GM23338 (cell line): ENCODE measurements around the gene TEDC1. TPM values are rescaled to one million over a fixed set of nuclear protein-coding genes. Genes with fewer than 3 reads are reported as not detected.

Experiments
- ATAC-seq: fragments of 200-7000 bp; cut with Tn5 transposase; 3 replicates; pipeline ENCODE4 v1.9.1; 2020
- DNase-seq: peaks from one replicate; pipeline ENCODE4 v3.0.0-alpha.2; 2015; ENCODE audit warnings: low spot score
- H2AFZ ChIP-seq: fragments of 200-600 bp; sonication (generic); 2 replicates; pipeline ENCODE4 v1.8.0; 2016; ENCODE audit warnings: antibody characterized with exemption, mild to moderate bottlenecking, moderate library complexity
- H3F3A ChIP-seq: fragments of 200-600 bp; sonication (generic); replicated peaks from 2 replicates; pipeline ENCODE4 v1.8.0; 2017; ENCODE audit warnings: antibody characterized with exemption, mixed run types, low read depth
- H3K27ac ChIP-seq: fragments of 200-600 bp; sonication (generic); 2 replicates; pipeline ENCODE4 v1.6.1; 2016; ENCODE audit warnings: low read depth
- H3K27me3 ChIP-seq: fragments of 200-600 bp; sonication (generic); 2 replicates; pipeline ENCODE4 v1.8.0; 2016; ENCODE audit warnings: mild to moderate bottlenecking, mixed run types, moderate library complexity; ENCODE audit not compliant: insufficient read depth
- H3K36me3 ChIP-seq: fragments of 200-600 bp; sonication (generic); 2 replicates; pipeline ENCODE4 v1.8.0; 2016; ENCODE audit warnings: mild to moderate bottlenecking; ENCODE audit not compliant: insufficient read depth
- H3K4me1 ChIP-seq: fragments of 200-600 bp; sonication (generic); 2 replicates; pipeline ENCODE4 v1.8.0; 2016; ENCODE audit warnings: mild to moderate bottlenecking, moderate library complexity; ENCODE audit not compliant: insufficient read depth
- H3K4me2 ChIP-seq: fragments of 200-600 bp; sonication (generic); 2 replicates; pipeline ENCODE4 v1.7.1; 2017; ENCODE audit warnings: mixed run types
- H3K4me3 ChIP-seq: fragments of 200-600 bp; sonication (generic); 2 replicates; pipeline ENCODE4 v1.6.1; 2016; ENCODE audit warnings: mixed run types
- H3K79me2 ChIP-seq: fragments of 200-600 bp; sonication (generic); replicated peaks from 2 replicates; pipeline ENCODE4 v1.8.0; 2017; ENCODE audit warnings: mild to moderate bottlenecking; ENCODE audit not compliant: insufficient read depth
- H3K9me2 ChIP-seq: fragments of 200-600 bp; sonication (generic); 2 replicates; pipeline ENCODE4 v1.8.0; 2017; ENCODE audit not compliant: insufficient read depth
- H4K20me1 ChIP-seq: fragments of 200-600 bp; sonication (generic); replicated peaks from 2 replicates; pipeline ENCODE4 v1.8.0; 2017; ENCODE audit warnings: mild to moderate bottlenecking; ENCODE audit not compliant: insufficient read depth
- H3K27ac Mint-ChIP-seq: 2 replicates; pipeline ENCODE4 v1.8.0; 2020; ENCODE audit warnings: inconsistent platforms, mild to moderate bottlenecking, moderate library complexity, mixed read lengths
- H3K27me3 Mint-ChIP-seq: 3 replicates; pipeline ENCODE4 v1.8.0; 2022; ENCODE audit warnings: low read depth, mild to moderate bottlenecking, moderate library complexity, mixed read lengths, inconsistent platforms; ENCODE audit not compliant: insufficient read depth, poor library complexity
- H3K36me3 Mint-ChIP-seq: 3 replicates; pipeline ENCODE4 v1.8.0; 2021; ENCODE audit warnings: low read depth, mild to moderate bottlenecking, inconsistent platforms, moderate library complexity, mixed read lengths
- H3K4me1 Mint-ChIP-seq: 3 replicates; pipeline ENCODE4 v1.8.0; 2020; ENCODE audit warnings: mild to moderate bottlenecking, inconsistent platforms, mixed read lengths
- H3K4me3 Mint-ChIP-seq: 3 replicates; pipeline ENCODE4 v1.8.0; 2021; ENCODE audit warnings: moderate library complexity, mild to moderate bottlenecking, inconsistent platforms, mixed read lengths
- H3K9me3 Mint-ChIP-seq: 3 replicates; pipeline ENCODE4 v1.8.0; 2020; ENCODE audit warnings: moderate library complexity, mild to moderate bottlenecking, inconsistent platforms, mixed read lengths
- CREB1 ChIP-seq: fragments of 250-450 bp; sonication (Bioruptor Pico); IDR thresholded peaks from 2 replicates; pipeline ENCODE4 v1.5.0; 2020; ENCODE audit warnings: low read depth, mild to moderate bottlenecking, moderate library complexity
- EZH2 ChIP-seq: fragments of 200-600 bp; sonication (generic); IDR thresholded peaks from one replicate; pipeline ENCODE4 v1.8.0; 2017; ENCODE audit warnings: antibody characterized with exemption, mild to moderate bottlenecking, low read depth; ENCODE audit not compliant: unreplicated experiment
- EZH2phosphoT487 ChIP-seq: fragments of 200-600 bp; sonication (generic); IDR thresholded peaks from one replicate; pipeline ENCODE4 v1.8.1; 2018; ENCODE audit warnings: antibody characterized with exemption; ENCODE audit not compliant: unreplicated experiment
- STAT1 ChIP-seq: IDR thresholded peaks from one replicate; pipeline ENCODE4 v1.6.1; 2016; ENCODE audit warnings: antibody characterized with exemption; ENCODE audit not compliant: unreplicated experiment
- ZNF114 ChIP-seq: fragments of 250-450 bp; sonication (Bioruptor Pico); IDR thresholded peaks from 2 replicates; pipeline ENCODE4 v1.5.0; 2020; ENCODE audit warnings: mild to moderate bottlenecking, moderate library complexity
- ZNF331 ChIP-seq: fragments of 250-450 bp; sonication (Bioruptor Pico); IDR thresholded peaks from 2 replicates; pipeline ENCODE4 v1.5.0; 2020; ENCODE audit warnings: low read depth, mild to moderate bottlenecking, moderate library complexity
- polyA plus RNA-seq: library from polyadenylated mRNA; unstranded; fragments of >200 nt; fragmentation: Nextera tagmentation; extraction: Ambion mirVana; gene quantifications from 2 replicates; pipeline ENCODE4 v1.2.1, GENCODE V29; 2016
- total RNA-seq: library from RNA; depleted of rRNA; stranded (reverse); fragments of >200 nt; shearing (Covaris generic); gene quantifications from 2 replicates; pipeline ENCODE4 v1.2.3, GENCODE V29; 2014
- TF ChIP-seq, protein P1 (sequence below): IDR thresholded peaks from one replicate; pipeline ENCODE4 v1.6.1; 2018; ENCODE audit warnings: antibody characterized with exemption; ENCODE audit not compliant: unreplicated experiment
- TF ChIP-seq, protein P2 (sequence below): IDR thresholded peaks from 2 replicates; pipeline ENCODE4 v1.6.1; 2016; ENCODE audit warnings: antibody characterized with exemption

Gene TEDC1
- total and polyA plus RNA-seq, 2 experiments from 2014 or later: 5.9 to 16.3 TPM

DNA sequence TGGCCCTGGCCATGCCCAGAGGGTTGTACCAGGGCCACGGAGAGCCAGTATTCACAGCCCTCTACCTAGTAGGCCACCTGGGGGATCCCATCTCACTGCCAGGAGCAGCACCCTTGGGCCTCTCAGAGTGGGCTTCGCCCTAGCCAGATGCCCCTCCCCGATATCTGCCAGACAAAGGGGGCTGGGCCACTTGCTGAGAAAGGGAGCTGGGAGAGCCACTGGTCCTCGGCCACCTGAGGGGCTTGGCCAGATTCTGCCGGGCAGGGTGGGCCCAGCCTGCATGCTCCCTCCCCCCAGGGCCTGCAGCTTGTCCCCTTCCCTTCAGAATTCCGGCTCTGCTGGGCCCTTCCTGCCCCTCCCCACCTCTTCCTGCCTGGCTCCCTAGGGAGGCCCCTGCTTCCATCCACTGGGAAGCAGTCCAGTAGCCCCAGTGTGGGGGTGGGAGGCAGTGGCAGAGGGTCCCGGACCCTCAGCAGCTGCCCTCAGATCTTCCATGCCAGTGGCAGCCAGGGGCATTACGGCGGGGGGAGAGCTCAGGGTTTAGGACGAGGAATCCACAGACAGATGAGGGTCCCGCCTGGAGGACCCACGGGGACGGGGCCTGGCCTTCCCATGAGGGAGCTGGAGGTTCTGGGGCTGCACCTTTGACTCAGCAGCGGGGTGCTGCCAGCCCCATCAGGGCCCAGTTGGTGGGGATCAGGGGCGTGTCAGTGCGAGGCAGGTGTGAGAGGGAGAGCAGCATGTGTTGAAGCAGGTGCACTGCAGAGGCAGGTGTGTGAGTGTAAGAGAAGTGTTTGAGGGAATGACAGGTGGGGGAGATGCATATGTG lies 14.0 kb upstream of the TEDC1 start (continued):
- no peak for TF ChIP-seq CREB1 (CRISPR knock-in tag)
- TF ChIP-seq, protein P1, sequence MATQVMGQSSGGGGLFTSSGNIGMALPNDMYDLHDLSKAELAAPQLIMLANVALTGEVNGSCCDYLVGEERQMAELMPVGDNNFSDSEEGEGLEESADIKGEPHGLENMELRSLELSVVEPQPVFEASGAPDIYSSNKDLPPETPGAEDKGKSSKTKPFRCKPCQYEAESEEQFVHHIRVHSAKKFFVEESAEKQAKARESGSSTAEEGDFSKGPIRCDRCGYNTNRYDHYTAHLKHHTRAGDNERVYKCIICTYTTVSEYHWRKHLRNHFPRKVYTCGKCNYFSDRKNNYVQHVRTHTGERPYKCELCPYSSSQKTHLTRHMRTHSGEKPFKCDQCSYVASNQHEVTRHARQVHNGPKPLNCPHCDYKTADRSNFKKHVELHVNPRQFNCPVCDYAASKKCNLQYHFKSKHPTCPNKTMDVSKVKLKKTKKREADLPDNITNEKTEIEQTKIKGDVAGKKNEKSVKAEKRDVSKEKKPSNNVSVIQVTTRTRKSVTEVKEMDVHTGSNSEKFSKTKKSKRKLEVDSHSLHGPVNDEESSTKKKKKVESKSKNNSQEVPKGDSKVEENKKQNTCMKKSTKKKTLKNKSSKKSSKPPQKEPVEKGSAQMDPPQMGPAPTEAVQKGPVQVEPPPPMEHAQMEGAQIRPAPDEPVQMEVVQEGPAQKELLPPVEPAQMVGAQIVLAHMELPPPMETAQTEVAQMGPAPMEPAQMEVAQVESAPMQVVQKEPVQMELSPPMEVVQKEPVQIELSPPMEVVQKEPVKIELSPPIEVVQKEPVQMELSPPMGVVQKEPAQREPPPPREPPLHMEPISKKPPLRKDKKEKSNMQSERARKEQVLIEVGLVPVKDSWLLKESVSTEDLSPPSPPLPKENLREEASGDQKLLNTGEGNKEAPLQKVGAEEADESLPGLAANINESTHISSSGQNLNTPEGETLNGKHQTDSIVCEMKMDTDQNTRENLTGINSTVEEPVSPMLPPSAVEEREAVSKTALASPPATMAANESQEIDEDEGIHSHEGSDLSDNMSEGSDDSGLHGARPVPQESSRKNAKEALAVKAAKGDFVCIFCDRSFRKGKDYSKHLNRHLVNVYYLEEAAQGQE: no peak
- TF ChIP-seq ZNF331: no peak
- TF ChIP-seq, protein P2, sequence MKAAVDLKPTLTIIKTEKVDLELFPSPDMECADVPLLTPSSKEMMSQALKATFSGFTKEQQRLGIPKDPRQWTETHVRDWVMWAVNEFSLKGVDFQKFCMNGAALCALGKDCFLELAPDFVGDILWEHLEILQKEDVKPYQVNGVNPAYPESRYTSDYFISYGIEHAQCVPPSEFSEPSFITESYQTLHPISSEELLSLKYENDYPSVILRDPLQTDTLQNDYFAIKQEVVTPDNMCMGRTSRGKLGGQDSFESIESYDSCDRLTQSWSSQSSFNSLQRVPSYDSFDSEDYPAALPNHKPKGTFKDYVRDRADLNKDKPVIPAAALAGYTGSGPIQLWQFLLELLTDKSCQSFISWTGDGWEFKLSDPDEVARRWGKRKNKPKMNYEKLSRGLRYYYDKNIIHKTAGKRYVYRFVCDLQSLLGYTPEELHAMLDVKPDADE: no peak
- TF ChIP-seq STAT1: no peak

DNA sequence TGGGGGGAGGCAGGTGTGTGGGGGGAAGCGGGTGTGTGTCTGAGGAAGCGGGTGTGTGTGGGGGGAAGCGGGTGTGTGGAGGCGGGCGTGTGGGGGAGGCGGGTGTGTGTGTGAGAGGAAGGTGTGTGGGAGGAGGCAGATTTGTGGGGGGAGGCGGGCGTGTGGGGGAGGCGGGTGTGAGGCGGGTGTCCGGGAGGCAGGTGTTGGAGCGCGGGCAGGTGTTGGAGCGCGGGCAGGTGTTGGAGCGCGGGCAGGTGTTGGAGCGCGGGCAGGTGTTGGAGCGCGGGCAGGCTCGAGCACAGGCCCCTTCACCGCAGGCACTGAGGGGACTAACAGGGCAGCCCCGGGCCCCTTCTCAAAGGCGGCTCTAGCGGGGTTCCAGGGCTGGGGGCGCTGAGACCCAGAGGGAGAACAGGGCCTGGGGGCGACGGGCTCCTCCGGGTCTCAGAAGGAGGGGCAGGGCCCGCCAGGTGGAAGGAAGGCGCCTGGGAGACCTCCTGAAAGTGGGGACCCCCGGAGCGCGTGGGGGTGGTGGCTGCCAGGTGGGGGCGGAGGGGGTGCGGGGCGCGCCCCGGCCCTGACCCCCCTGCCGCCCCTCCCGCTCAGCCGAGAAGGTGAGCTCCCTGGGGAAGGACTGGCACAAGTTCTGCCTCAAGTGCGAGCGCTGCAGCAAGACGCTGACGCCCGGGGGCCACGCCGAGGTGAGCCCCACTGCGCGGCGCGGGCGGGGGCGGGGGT lies 13.2 kb upstream of the TEDC1 start:
- H3K27me3 Mint-ChIP-seq: peaks cover 66% of the 10 kb centered on the region
- Histone ChIP-seq H4K20me1 (no peaks in the 10 kb centered on the region), H3K79me2 (no peaks in the 10 kb centered on the region), H2AFZ (no peak overlapping the region), H3K27ac (no peak overlapping the region), H3K4me1 (peaks cover 17% of the 10 kb centered on the region; the same call in 1 of the 2 replicates), H3K4me2 (peak overlapping the region; percentile 72), H3K27me3 (peaks cover 81% of the 10 kb centered on the region), H3K4me3 (peak overlapping the region; percentile 47), H3K9me2 (no peaks in the 10 kb centered on the region), H3K36me3 (no peaks in the 10 kb centered on the region), H3F3A (0 out of 2 replicates have a peak, but pooled peaks cover 4% of the 10 kb centered on the region)
- DNase-seq (peak; percentile 42), ATAC-seq (no peak)
- peak overlapping the region; percentile 34; the same call in 1 of the 3 replicates for H3K4me3 Mint-ChIP-seq
- H3K27ac Mint-ChIP-seq: no peak overlapping the region
- no peaks in the 10 kb centered on the region for H3K9me3 Mint-ChIP-seq
- H3K4me1 Mint-ChIP-seq: peaks cover 17% of the 10 kb centered on the region; the same call in 2 of the 3 replicates
- peak; percentile 54 for TF ChIP-seq EZH2phosphoT487
- TF ChIP-seq EZH2: peak; percentile 83
- no peak for TF ChIP-seq ZNF114 (CRISPR knock-in tag)
- H3K36me3 Mint-ChIP-seq: no peaks in the 10 kb centered on the region
